Upper lobe of left lung (tissue), 4 donors: ENCODE data around the gene SOX13.

Source experiments
- EP300 ChIP-seq, 4 donors: sonication (generic); formaldehyde crosslinking; IDR thresholded peaks; one replicate each; pipeline ENCODE4 v1.5.1; 2017; ENCODE audit warnings: antibody characterized with exemption in 4 of 4, control low read depth in 2 of 4
- POLR2A ChIP-seq, 4 donors: fragments of 450-650 bp; IDR thresholded peaks; one replicate each; pipeline ENCODE4 v1.5.1; 2016 to 2017; ENCODE audit warnings: antibody characterized with exemption in 4 of 4, mild to moderate bottlenecking in 2 of 4
- TF ChIP-seq, protein P1 (sequence below), 6 experiments: fragments of 450-650 bp in 4 of 6; fragments of 200-600 bp in 2 of 6; sonication (generic) in 2 of 6; IDR thresholded peaks; one replicate each; pipeline ENCODE4 v1.5.1; 2016 to 2019; ENCODE audit warnings: antibody characterized with exemption in 6 of 6

DNA sequence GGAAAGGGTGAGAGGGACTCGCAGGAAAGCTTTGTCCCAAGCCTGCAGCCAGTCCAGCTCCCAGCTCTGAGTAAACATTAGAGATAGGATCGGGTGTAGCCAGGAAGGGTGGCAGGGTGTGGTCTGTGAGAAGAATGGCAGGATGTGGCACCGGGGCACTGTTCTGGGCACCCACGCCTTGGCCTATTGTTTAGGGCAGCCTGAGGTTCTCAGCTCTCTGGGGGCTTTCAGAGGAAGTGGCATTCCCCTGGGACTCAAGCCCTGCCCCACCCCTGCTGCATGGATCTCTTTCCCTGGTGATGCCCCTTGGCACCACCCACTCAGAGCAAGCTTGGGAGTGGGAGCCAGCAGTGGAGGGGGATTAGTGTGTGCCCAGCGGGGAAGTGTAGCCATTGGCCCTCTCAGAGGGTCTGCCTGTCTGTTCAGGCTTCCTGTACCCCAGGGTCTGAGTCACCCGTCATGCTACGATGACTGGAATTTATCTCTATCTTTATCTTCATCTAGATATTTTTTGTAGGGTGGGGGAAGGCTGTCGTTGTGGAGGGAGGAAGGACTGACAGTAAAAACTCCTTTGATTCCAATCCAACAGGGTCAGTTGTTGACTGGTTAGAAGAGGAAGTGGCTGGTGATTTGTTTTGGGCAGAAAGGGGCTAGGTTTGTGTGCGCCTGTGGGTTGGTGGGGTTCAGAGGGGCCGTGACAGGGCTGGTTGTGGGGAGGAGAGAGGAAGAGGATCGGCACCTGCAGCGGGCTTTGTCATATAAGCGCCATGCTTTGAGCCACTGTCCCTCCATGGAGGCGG is 31.6 kb downstream of the SOX13 start:
- TF ChIP-seq, protein P1, sequence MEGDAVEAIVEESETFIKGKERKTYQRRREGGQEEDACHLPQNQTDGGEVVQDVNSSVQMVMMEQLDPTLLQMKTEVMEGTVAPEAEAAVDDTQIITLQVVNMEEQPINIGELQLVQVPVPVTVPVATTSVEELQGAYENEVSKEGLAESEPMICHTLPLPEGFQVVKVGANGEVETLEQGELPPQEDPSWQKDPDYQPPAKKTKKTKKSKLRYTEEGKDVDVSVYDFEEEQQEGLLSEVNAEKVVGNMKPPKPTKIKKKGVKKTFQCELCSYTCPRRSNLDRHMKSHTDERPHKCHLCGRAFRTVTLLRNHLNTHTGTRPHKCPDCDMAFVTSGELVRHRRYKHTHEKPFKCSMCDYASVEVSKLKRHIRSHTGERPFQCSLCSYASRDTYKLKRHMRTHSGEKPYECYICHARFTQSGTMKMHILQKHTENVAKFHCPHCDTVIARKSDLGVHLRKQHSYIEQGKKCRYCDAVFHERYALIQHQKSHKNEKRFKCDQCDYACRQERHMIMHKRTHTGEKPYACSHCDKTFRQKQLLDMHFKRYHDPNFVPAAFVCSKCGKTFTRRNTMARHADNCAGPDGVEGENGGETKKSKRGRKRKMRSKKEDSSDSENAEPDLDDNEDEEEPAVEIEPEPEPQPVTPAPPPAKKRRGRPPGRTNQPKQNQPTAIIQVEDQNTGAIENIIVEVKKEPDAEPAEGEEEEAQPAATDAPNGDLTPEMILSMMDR (IDR thresholded peaks at IDR 0.05): no peak
- no peak for TF ChIP-seq POLR2A (IDR thresholded peaks at IDR 0.05)
- TF ChIP-seq EP300 (IDR thresholded peaks at IDR 0.05): peak in 3 of 4 donors; percentile 22 to 94 (median 90)
